HepG2 (cell line): ENCODE data around the gene PLCL1. TPM values are rescaled to one million over a fixed set of nuclear protein-coding genes. Genes with fewer than 3 reads are reported as not detected.

Experiments used
- ATAC-seq: fragments of 200-7000 bp; cut with Tn5 transposase; 3 replicates; pipeline ENCODE4 v1.9.1; 2020; ENCODE audit warnings: mild to moderate bottlenecking, moderate library complexity
- BruUV-seq: library from RNA; stranded (reverse); fragments of 400-500 nt; replicated peaks from 2 replicates; lab custom pipeline; 2021; lab: Mats Ljungman, UMichigan
- CTCF ChIA-PET: fragments of 300-600 bp; formaldehyde crosslinking; extraction: SDS; loops from one replicate; lab custom pipeline; 2021; ENCODE audit warnings: low total read pairs, inconsistent platforms, low intra/inter-chr PET ratio; lab: Yijun Ruan, JAX
- POLR2A ChIA-PET: fragments of 350-600 bp; sonication (Branson Sonifier 250); formaldehyde crosslinking; loops from one replicate; lab custom pipeline; 2020; ENCODE audit warnings: antibody characterized with exemption, inconsistent platforms; lab: Yijun Ruan, JAX
- DNase-seq: peaks from one replicate; pipeline ENCODE4 v3.0.0-alpha.2; 2015; ENCODE audit warnings: low spot score
- FAIRE-seq: peaks from 3 replicates; lab custom pipeline; 2011; peaks lifted over from hg19 to GRCh38; lab: Jason Lieb, UNC
- H2AFZ ChIP-seq: one replicate; pipeline ENCODE4 v1.6.1; 2011; ENCODE audit warnings: low read length, inconsistent platforms
- H3K27ac ChIP-seq: fragments of 300-600 bp; 3 replicates; pipeline ENCODE4 v1.8.0; 2011; ENCODE audit warnings: mixed run types, mild to moderate bottlenecking, mixed read lengths, low read length, inconsistent platforms; ENCODE audit not compliant: insufficient read depth; ENCODE audit errors: extremely low read length
- H3K27me3 ChIP-seq, 2 experiments: fragments of 200-600 bp in 1 of 2; 2 replicates in 1 of 2; 3 replicates in 1 of 2; pipeline versions ENCODE4 v1.6.0 to v1.8.0; 2011; ENCODE audit warnings: low read length in 2 of 2, mild to moderate bottlenecking in 2 of 2, moderate library complexity in 2 of 2, inconsistent platforms in 1 of 2; ENCODE audit not compliant: insufficient read depth in 2 of 2, control insufficient read depth in 1 of 2
- H3K36me3 ChIP-seq, 2 experiments: fragments of 200-600 bp in 1 of 2; replicated peaks in 1 of 2; 2 replicates in 1 of 2; 3 replicates in 1 of 2; pipeline versions ENCODE4 v1.5.1 to v1.8.0; 2011; ENCODE audit warnings: low read length in 2 of 2, inconsistent platforms in 1 of 2; ENCODE audit not compliant: insufficient read depth in 2 of 2, control insufficient read depth in 1 of 2
- H3K4me1 ChIP-seq: 2 replicates; pipeline ENCODE4 v1.5.1; 2012; ENCODE audit warnings: low read length, inconsistent platforms; ENCODE audit not compliant: insufficient read depth
- H3K4me2 ChIP-seq: 2 replicates; pipeline ENCODE4 v1.6.0; 2011; ENCODE audit warnings: low read depth, low read length, inconsistent platforms
- H3K4me3 ChIP-seq, 3 experiments: fragments of 200-600 bp in 1 of 3; sonication (generic), shearing (Covaris generic) in 1 of 3; replicated peaks in 1 of 3; 2 replicates each; pipeline ENCODE4 v1.5.1; 2011 to 2016; ENCODE audit warnings: low read length in 3 of 3, inconsistent platforms in 2 of 3, low read depth in 2 of 3, mild to moderate bottlenecking in 2 of 3, control low read depth in 1 of 3, mixed read lengths in 1 of 3; ENCODE audit not compliant: insufficient read depth in 1 of 3
- H3K79me2 ChIP-seq: one replicate; pipeline ENCODE4 v1.6.1; 2011; ENCODE audit warnings: low read length, inconsistent platforms; ENCODE audit not compliant: insufficient read depth
- H3K9ac ChIP-seq: 2 replicates; pipeline ENCODE4 v1.6.0; 2011; ENCODE audit warnings: mild to moderate bottlenecking, low read depth, low read length, inconsistent platforms; ENCODE audit not compliant: insufficient read depth
- H3K9me3 ChIP-seq: 2 replicates; pipeline ENCODE4 v1.5.1; 2012; ENCODE audit warnings: mild to moderate bottlenecking, low read length
- H4K20me1 ChIP-seq: 2 replicates; pipeline ENCODE4 v1.6.0; 2011; ENCODE audit warnings: inconsistent platforms, mild to moderate bottlenecking, low read length, moderate library complexity; ENCODE audit not compliant: insufficient read depth
- BRCA1 ChIP-seq: sonication (generic); formaldehyde crosslinking; IDR thresholded peaks from 2 replicates; pipeline ENCODE4 v1.4.0; 2020; ENCODE audit warnings: missing genetic modification reagents
- DMAP1 ChIP-seq: IDR thresholded peaks from 2 replicates; pipeline ENCODE4 v1.6.1; 2016
- EZH2 ChIP-seq: conservative IDR thresholded peaks from 2 replicates; pipeline ENCODE4 v1.6.1; 2012; ENCODE audit warnings: mild to moderate bottlenecking, low read depth, low read length, moderate library complexity
- FOXA1 ChIP-seq, 2 experiments: fragments of 450-650 bp in 1 of 2; sonication (generic) in 1 of 2; formaldehyde crosslinking in 1 of 2; IDR thresholded peaks; 2 replicates each; pipeline versions ENCODE4 v1.4.0 to v1.6.1; 2016 to 2020; ENCODE audit warnings: missing genetic modification reagents in 1 of 2
- LRRFIP1 ChIP-seq: sonication (generic); formaldehyde crosslinking; conservative IDR thresholded peaks from 2 replicates; pipeline ENCODE4 v1.4.0; 2020; ENCODE audit warnings: missing genetic modification reagents
- PRMT3 ChIP-seq: sonication (generic); formaldehyde crosslinking; IDR thresholded peaks from 2 replicates; pipeline ENCODE4 v1.8.1; 2022; ENCODE audit warnings: low read depth, mild to moderate bottlenecking, moderate library complexity, missing genetic modification reagents, borderline replicate concordance
- SMARCC2 ChIP-seq: fragments of 450-650 bp; IDR thresholded peaks from 2 replicates; pipeline ENCODE4 v1.6.1; 2017; ENCODE audit warnings: antibody characterized with exemption, mild to moderate bottlenecking
- SP4 ChIP-seq: sonication (generic); formaldehyde crosslinking; IDR thresholded peaks from 2 replicates; pipeline ENCODE4 v1.8.1; 2023; ENCODE audit warnings: mild to moderate bottlenecking, missing genetic modification reagents
- ZBTB46 ChIP-seq: sonication (generic); formaldehyde crosslinking; IDR thresholded peaks from 2 replicates; pipeline ENCODE4 v1.4.0; 2020; ENCODE audit warnings: mild to moderate bottlenecking, missing genetic modification reagents, borderline replicate concordance
- ZNF343 ChIP-seq: sonication (generic); formaldehyde crosslinking; IDR thresholded peaks from 2 replicates; pipeline ENCODE4 v1.4.0; 2020; ENCODE audit warnings: mild to moderate bottlenecking, missing genetic modification reagents
- ZNF362 ChIP-seq: sonication (generic); formaldehyde crosslinking; IDR thresholded peaks from 2 replicates; pipeline ENCODE4 v1.4.0; 2020; ENCODE audit warnings: missing genetic modification reagents, mild to moderate bottlenecking, borderline replicate concordance
- ZNF432 ChIP-seq: sonication (generic); formaldehyde crosslinking; IDR thresholded peaks from 2 replicates; pipeline ENCODE4 v1.5.0; 2020; ENCODE audit warnings: missing genetic modification reagents, mild to moderate bottlenecking, borderline replicate concordance
- ZNF709 ChIP-seq: sonication (generic); formaldehyde crosslinking; IDR thresholded peaks from 2 replicates; pipeline ENCODE4 v1.5.0; 2020; ENCODE audit warnings: mild to moderate bottlenecking, missing genetic modification reagents
- in situ Hi-C: cut with HindIII; loops from 2 replicates; pipeline ENCODE4 v1.10.0; 2017; ENCODE audit warnings: low pct_unique_long_range_greater_than_20kb; ENCODE audit not compliant: extremely low pct_ligation_motif_present
- intact Hi-C: fragments of 100-400 bp; cut with micrococcal nuclease; formaldehyde crosslinking; loops from one replicate; pipeline ENCODE4 v1.10.0; 2022; ENCODE audit not compliant: unreplicated experiment
- polyA plus RNA-seq, 8 experiments: library from polyadenylated mRNA; depleted of rRNA in 3 of 8; stranded (reverse) in 7 of 8; unstranded in 1 of 8; fragments of >200 nt; fragmentation: Illumina TruSeq in 4 of 8; extraction: Trizol in 4 of 8; gene quantifications; 2 replicates each; pipeline versions ENCODE4 v1.2.1 to v1.2.3, GENCODE V29; 2011 to 2016; ENCODE audit warnings: low read depth in 4 of 8, missing spikeins in 1 of 8, mixed read lengths in 1 of 8; ENCODE audit not compliant: insufficient read depth in 1 of 8
- total RNA-seq, 5 experiments: library from RNA; depleted of rRNA; stranded (reverse); fragments of >200 nt; fragmentation: Illumina TruSeq; extraction: Trizol; gene quantifications; 2 replicates each; pipeline ENCODE4 v1.2.3, GENCODE V29; 2016; ENCODE audit warnings: low read depth in 1 of 5
- TF ChIP-seq, protein P1 (sequence below): IDR thresholded peaks from 2 replicates; pipeline ENCODE4 v1.6.1; 2016; ENCODE audit warnings: low read depth

The PLCL1 gene
- total and polyA plus RNA-seq, 2 of the 13 experiments (the other 11 are each of a cell fraction or from before 2014, with no cell fraction given): not detected

GRCh38 chr2:197866455-197866854 is 62.1 kb downstream of the PLCL1 start:
- ATAC-seq (no peak), DNase-seq (no peak), FAIRE-seq (no peak)
- Histone ChIP-seq H3K79me2 (no peaks in the 10 kb centered on the region), H2AFZ (no peak overlapping the region), H3K9ac (no peak overlapping the region), H3K27ac (no peak overlapping the region), H3K4me1 (no peaks in the 10 kb centered on the region), H3K4me3 (no peak overlapping the region), H3K4me2 (no peak overlapping the region), H3K36me3 (no peaks in the 10 kb centered on the region), H3K27me3 (no peaks in the 10 kb centered on the region; a peak in 1 of 5 replicates), H4K20me1 (no peaks in the 10 kb centered on the region), H3K9me3 (no peaks in the 10 kb centered on the region)
- ChIA-PET POLR2A (no interaction called here), CTCF (no interaction called here)
- in situ Hi-C loops: no loop called here
- no peak for TF ChIP-seq FOXA1 (IDR thresholded peaks at IDR 0.05)
- TF ChIP-seq FOXA1 (CRISPR knock-in tag; IDR thresholded peaks at IDR 0.05): no peak
- no peak for TF ChIP-seq ZNF343 (CRISPR knock-in tag)
- TF ChIP-seq ZNF709 (CRISPR knock-in tag): no peak
- no peak for TF ChIP-seq DMAP1 (CRISPR knock-in tag)
- TF ChIP-seq EZH2: no peak
- no peak for TF ChIP-seq ZNF432 (CRISPR knock-in tag)
- TF ChIP-seq LRRFIP1 (CRISPR knock-in tag): no peak
- TF ChIP-seq ZBTB46 (CRISPR knock-in tag): no peak
- no peak for TF ChIP-seq PRMT3 (CRISPR knock-in tag)
- no peak for TF ChIP-seq BRCA1 (CRISPR knock-in tag)
- TF ChIP-seq SMARCC2: no peak
- TF ChIP-seq SP4 (CRISPR knock-in tag): no peak
- no peak for TF ChIP-seq ZNF362 (CRISPR knock-in tag)
- TF ChIP-seq, protein P1, sequence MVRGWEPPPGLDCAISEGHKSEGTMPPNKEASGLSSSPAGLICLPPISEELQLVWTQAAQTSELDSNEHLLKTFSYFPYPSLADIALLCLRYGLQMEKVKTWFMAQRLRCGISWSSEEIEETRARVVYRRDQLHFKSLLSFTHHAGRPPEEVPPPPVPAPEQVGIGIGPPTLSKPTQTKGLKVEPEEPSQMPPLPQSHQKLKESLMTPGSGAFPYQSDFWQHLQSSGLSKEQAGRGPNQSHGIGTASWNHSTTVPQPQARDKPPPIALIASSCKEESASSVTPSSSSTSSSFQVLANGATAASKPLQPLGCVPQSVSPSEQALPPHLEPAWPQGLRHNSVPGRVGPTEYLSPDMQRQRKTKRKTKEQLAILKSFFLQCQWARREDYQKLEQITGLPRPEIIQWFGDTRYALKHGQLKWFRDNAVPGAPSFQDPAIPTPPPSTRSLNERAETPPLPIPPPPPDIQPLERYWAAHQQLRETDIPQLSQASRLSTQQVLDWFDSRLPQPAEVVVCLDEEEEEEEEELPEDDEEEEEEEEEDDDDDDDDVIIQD (CRISPR knock-in tag): no peak
- intact Hi-C loops: no loop called here
- BruUV-seq: no TSS peak
